Chondrocyte (in vitro differentiated cells): ENCODE results near the gene BPIFA1. TPM values are rescaled to one million over a fixed set of nuclear protein-coding genes. Genes with fewer than 3 reads are reported as not detected.

Source experiments
- DNase-seq: peaks from one replicate; pipeline ENCODE4 v3.0.0; 2021; ENCODE audit warnings: mixed read lengths, low spot score
- H3K27ac Mint-ChIP-seq: one replicate; pipeline ENCODE4 v1.8.0; 2021; ENCODE audit warnings: mild to moderate bottlenecking, moderate library complexity, mixed read lengths; ENCODE audit not compliant: unreplicated experiment
- H3K27me3 Mint-ChIP-seq: 2 replicates; pipeline ENCODE4 v1.8.0; 2021; ENCODE audit warnings: low read depth, mixed read lengths
- H3K36me3 Mint-ChIP-seq: 2 replicates; pipeline ENCODE4 v1.8.0; 2021; ENCODE audit warnings: low read depth, mixed read lengths
- H3K4me1 Mint-ChIP-seq: 2 replicates; pipeline ENCODE4 v1.8.0; 2021; ENCODE audit warnings: low read depth, mild to moderate bottlenecking, mixed read lengths
- H3K4me3 Mint-ChIP-seq: one replicate; pipeline ENCODE4 v1.8.0; 2021; ENCODE audit warnings: mild to moderate bottlenecking, moderate library complexity, mixed read lengths; ENCODE audit not compliant: unreplicated experiment
- H3K9me3 Mint-ChIP-seq: 2 replicates; pipeline ENCODE4 v1.8.0; 2021; ENCODE audit warnings: low read depth, mixed read lengths
- total RNA-seq: library from RNA; stranded (reverse); gene quantifications from 3 replicates; pipeline ENCODE4 v1.2.1, GENCODE V29; 2021
- TF ChIP-seq, protein P1 (sequence below): fragments of 200-600 bp; sonication (generic); IDR thresholded peaks from 2 replicates; pipeline ENCODE4 v1.5.0; 2021; ENCODE audit warnings: antibody characterized with exemption, mild to moderate bottlenecking, moderate library complexity

BPIFA1 gene
- total RNA-seq, 1 donor from 2014 or later, result not detected

DNA sequence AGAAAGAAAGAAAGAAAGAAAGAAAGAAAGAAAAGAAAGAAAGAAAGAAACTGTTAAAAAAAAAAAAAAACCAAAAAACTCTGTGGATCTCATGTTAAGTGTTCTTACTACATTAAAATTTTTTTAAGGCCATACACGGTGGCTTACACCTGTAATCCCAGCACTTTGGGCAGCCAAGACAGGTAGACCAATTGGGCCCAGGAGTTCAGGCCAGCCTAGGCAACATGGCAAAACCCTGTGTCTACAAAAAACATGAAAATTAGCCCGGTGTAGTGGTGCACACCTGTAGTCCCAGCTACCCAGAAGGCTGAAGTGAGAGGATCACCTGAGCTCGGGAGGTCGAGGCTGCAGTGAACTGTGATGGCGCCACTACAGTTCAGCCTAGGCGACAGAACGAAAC, 4.6 kb upstream of the BPIFA1 start:
- peaks cover 77% of the 10 kb centered on the region for H3K27me3 Mint-ChIP-seq
- no peak overlapping the region for H3K27ac Mint-ChIP-seq
- no peaks in the 10 kb centered on the region for H3K4me1 Mint-ChIP-seq

DNA sequence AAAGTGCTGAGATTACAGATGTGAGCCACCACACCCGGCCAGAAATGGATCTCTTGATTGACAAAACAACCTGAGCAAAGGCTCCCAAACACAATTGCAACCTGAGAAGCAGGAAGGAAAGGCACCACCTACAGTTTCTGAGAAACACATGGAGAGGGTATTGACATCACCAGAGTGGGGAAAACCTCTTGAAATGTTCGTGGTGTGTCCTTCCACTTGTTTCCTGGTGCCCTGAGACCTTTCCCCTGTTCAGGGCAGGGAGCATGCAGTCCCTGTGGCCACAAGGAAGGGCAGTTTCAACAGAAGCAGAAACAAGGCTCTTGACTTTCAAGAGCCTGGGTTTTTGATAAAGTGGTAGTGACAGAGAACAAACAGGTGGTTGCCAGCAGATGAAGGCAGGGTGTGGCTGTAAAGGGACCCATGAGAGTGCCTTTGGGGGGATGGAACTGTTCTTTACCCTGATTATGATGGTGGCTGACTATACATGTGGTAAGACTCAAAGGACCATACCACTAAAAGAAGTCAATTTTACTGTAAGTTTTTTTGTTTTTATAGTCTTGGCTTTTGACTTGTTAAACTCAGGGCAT, 3.2 kb upstream of the BPIFA1 start:
- Mint-ChIP-seq H3K27me3 (peaks cover 75% of the 10 kb centered on the region), H3K9me3 (no peaks in the 10 kb centered on the region), H3K36me3 (no peaks in the 10 kb centered on the region), H3K4me1 (no peaks in the 10 kb centered on the region), H3K27ac (no peak overlapping the region), H3K4me3 (no peak overlapping the region)
- TF ChIP-seq, protein P1, sequence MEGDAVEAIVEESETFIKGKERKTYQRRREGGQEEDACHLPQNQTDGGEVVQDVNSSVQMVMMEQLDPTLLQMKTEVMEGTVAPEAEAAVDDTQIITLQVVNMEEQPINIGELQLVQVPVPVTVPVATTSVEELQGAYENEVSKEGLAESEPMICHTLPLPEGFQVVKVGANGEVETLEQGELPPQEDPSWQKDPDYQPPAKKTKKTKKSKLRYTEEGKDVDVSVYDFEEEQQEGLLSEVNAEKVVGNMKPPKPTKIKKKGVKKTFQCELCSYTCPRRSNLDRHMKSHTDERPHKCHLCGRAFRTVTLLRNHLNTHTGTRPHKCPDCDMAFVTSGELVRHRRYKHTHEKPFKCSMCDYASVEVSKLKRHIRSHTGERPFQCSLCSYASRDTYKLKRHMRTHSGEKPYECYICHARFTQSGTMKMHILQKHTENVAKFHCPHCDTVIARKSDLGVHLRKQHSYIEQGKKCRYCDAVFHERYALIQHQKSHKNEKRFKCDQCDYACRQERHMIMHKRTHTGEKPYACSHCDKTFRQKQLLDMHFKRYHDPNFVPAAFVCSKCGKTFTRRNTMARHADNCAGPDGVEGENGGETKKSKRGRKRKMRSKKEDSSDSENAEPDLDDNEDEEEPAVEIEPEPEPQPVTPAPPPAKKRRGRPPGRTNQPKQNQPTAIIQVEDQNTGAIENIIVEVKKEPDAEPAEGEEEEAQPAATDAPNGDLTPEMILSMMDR, result no peak
- DNase-seq, result no peak

More for the DNA sequence above, 4.6 kb upstream of the BPIFA1 start:
- TF ChIP-seq, protein P1, result no peak
- DNase-seq, result no peak
- Mint-ChIP-seq H3K36me3 (no peaks in the 10 kb centered on the region), H3K4me3 (no peak overlapping the region), H3K9me3 (no peaks in the 10 kb centered on the region)

DNA sequence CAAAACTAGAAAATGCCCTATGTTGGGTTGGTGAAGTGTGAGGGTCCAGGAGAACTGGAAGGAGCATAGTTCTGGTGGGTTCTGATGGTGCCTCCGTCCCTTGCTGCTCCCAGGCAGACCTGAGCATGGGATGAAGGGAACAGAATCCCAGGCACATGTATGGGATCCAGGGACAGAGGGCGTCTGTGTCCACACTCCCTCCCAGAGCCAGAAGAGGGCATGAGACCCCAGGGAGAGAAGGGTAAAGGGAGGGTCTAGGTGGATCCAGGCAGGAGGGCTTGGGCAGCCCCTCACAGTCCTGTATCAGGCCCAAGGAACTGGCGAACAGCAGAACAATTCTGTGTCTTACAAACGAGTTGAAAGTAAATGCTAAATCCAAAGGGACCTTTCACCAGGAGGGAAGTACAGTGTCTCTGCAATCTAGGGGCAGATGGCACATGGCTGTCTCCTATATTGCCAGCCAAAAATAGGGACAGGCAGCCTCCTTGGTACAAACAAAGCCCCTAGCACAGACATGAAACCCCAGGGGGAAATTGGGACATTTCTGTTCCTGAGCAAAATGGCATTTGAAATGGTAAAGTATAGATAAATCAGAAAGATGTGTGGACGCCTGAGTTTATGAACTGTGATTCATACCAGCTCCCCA, 2.5 kb upstream of the BPIFA1 start:
- H3K9me3 Mint-ChIP-seq, result no peaks in the 10 kb centered on the region
- no peak for DNase-seq
- H3K4me3 Mint-ChIP-seq, result no peak overlapping the region
- TF ChIP-seq, protein P1, result no peak
- H3K36me3 Mint-ChIP-seq, result no peaks in the 10 kb centered on the region
- H3K4me1 Mint-ChIP-seq, result no peaks in the 10 kb centered on the region
- peaks cover 73% of the 10 kb centered on the region for H3K27me3 Mint-ChIP-seq
- no peak overlapping the region for H3K27ac Mint-ChIP-seq

DNA sequence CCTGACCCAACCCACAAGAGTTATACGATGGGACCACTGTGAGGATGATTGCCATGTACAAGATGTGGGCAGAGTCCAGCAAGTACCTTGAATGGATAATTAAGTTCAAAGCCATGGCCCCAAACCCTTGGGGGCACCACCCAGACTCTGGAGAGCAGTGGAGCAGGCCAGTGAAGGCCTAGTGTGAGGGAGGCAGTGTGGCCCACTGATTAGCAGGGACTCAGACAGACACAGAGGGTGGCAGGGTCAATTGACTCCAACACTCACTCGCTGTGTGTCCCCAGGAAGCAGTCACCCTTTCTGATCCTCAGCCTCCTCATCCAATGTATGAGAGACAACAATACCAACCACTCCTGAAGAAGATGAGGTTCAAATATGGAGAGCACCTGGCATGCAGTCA, 1.7 kb upstream of the BPIFA1 start:
- no peaks in the 10 kb centered on the region for H3K36me3 Mint-ChIP-seq
- H3K4me1 Mint-ChIP-seq, result no peaks in the 10 kb centered on the region
- TF ChIP-seq, protein P1, result no peak
- no peak for DNase-seq
- H3K27me3 Mint-ChIP-seq, result peaks cover 70% of the 10 kb centered on the region
- no peak overlapping the region for H3K4me3 Mint-ChIP-seq
- H3K9me3 Mint-ChIP-seq, result no peaks in the 10 kb centered on the region
- H3K27ac Mint-ChIP-seq, result no peak overlapping the region

DNA sequence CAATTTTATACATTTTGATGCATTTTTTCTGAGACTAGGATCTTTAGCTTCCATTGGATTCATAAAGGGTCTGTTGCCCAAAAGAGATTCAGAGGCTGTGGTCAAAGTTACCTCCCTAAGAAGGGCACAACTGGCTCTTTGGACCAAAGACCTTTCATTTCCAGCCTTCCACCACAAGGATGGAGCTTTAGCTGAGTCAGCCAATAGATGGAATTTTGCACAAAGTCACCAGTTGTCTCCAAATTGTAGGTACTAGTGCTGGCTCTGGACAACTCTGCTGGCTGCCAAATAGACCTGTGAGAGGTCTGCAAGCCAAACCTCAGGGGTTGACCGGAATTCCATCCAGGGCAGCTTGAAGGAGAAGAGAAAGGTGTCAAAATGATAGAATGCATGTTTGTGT, 555 bp downstream of the BPIFA1 start:
- DNase-seq, result no peak
- TF ChIP-seq, protein P1, result no peak
- H3K27me3 Mint-ChIP-seq, result peaks cover 63% of the 10 kb centered on the region
- no peaks in the 10 kb centered on the region for H3K4me1 Mint-ChIP-seq
- H3K9me3 Mint-ChIP-seq, result no peaks in the 10 kb centered on the region
- H3K27ac Mint-ChIP-seq, result no peak overlapping the region
- H3K4me3 Mint-ChIP-seq, result no peak overlapping the region
- H3K36me3 Mint-ChIP-seq, result no peaks in the 10 kb centered on the region
